Astrocyte (in vitro differentiated cells and primary cell): Measurements from ENCODE around the gene TPPP2.

Experiments
- EZH2 ChIP-seq: IDR thresholded peaks from 2 replicates; pipeline ENCODE4 v1.6.1; 2012; ENCODE audit warnings: mild to moderate bottlenecking, low read length, inconsistent platforms; ENCODE audit not compliant: insufficient read depth
- TF ChIP-seq, protein P1 (sequence below): IDR thresholded peaks from 2 replicates; pipeline ENCODE4 v1.5.1; 2011; ENCODE audit warnings: low read depth, mild to moderate bottlenecking, inconsistent platforms, low read length, moderate library complexity; ENCODE audit not compliant: insufficient read depth

GRCh38 chr14:20998674-20999366, 31.2 kb upstream of the TPPP2 start, which contains the start of gene SLC39A2:
- TF ChIP-seq, protein P1, sequence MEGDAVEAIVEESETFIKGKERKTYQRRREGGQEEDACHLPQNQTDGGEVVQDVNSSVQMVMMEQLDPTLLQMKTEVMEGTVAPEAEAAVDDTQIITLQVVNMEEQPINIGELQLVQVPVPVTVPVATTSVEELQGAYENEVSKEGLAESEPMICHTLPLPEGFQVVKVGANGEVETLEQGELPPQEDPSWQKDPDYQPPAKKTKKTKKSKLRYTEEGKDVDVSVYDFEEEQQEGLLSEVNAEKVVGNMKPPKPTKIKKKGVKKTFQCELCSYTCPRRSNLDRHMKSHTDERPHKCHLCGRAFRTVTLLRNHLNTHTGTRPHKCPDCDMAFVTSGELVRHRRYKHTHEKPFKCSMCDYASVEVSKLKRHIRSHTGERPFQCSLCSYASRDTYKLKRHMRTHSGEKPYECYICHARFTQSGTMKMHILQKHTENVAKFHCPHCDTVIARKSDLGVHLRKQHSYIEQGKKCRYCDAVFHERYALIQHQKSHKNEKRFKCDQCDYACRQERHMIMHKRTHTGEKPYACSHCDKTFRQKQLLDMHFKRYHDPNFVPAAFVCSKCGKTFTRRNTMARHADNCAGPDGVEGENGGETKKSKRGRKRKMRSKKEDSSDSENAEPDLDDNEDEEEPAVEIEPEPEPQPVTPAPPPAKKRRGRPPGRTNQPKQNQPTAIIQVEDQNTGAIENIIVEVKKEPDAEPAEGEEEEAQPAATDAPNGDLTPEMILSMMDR: no peak
- no peak for TF ChIP-seq EZH2
